Left ventricle myocardium superior (tissue), 1 donor: ENCODE data around the gene PIP4K2A. TPM values are rescaled to one million over a fixed set of nuclear protein-coding genes. Genes with fewer than 3 reads are reported as not detected.
A peak's percentile ranks its signal among the peaks of the same experiment; 100 is the strongest.
"Not testable (repeated sequence)": the region's sequence is repeated elsewhere in the genome, so short reads cannot be mapped to it uniquely, and the experiment has no call there.

ENCODE experiments used
- ATAC-seq: fragments of 200-7000 bp; cut with Tn5 transposase; one replicate; pipeline ENCODE4 v1.9.1; 2020; ENCODE audit warnings: mild to moderate bottlenecking, moderate library complexity
- DNase-seq: peaks from one replicate; pipeline ENCODE4 v3.0.0-alpha.2; 2020
- intact Hi-C: fragments of 100-400 bp; cut with micrococcal nuclease; formaldehyde crosslinking; loops from one replicate; pipeline ENCODE4 v1.11.0; 2022
- total RNA-seq: library from RNA; stranded (reverse); fragmentation: NEBNext Ultra II Directional; extraction: Animal tissue kit (Norgen Biotek cat#: 25700); gene quantifications from one replicate; pipeline ENCODE4 v1.2.1, GENCODE V29; 2021
- donor health status: DM: no; HTN: yes; CAD: no; lungs with severe emphysema.

Gene PIP4K2A
- total RNA-seq, 1 donor from 2014 or later = 12.1 TPM

DNA sequence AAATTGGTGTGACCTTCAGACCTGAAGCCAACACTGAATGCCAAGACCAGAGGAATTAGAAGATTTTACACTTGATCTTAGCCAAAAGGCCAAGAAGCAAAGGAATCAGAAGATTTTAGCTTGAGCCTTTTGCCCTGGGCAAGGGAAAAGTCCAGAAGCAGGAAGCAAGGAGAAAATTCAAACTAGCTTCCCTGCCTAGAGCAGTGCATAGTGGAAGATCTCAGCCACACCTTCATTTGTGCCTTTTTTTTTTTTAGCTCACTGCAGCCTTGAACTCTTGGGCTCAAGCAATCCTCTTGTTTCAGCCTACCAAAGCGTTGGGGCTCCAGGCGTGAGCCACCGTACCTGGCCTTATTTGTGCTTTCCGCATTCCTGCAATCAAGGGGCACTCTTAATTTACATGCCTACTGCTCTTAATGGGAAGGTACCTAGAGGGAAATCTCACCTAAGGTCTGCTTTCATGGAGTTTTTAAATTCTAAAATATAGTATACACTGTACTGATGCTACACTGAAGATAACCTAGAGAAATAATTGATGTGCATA lies 8.3 kb upstream of the PIP4K2A start:
- no peak for DNase-seq
- no peak for ATAC-seq
- intact Hi-C loops = no loop called here

DNA sequence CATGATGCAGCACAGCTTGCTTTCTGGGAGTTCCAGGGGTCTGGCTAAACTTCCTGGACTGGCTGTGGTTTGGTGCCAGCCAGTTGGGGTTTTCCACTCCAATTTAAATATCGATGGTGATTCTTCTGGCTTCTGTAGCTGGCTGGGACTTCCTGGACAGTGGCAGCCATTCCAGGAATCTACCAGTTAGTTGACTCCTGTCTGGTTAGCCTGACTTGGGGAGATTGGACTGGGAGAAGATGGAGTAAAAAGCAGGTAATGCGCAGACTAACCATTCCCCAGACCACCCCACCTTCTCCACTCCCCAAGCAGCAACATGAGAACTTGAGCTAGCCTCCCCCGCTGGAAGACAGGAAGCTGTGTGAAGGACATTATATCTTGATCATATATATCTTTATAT lies 6.3 kb upstream of the PIP4K2A start:
- no peak for ATAC-seq
- no peak for DNase-seq
- intact Hi-C loops = no loop called here

DNA sequence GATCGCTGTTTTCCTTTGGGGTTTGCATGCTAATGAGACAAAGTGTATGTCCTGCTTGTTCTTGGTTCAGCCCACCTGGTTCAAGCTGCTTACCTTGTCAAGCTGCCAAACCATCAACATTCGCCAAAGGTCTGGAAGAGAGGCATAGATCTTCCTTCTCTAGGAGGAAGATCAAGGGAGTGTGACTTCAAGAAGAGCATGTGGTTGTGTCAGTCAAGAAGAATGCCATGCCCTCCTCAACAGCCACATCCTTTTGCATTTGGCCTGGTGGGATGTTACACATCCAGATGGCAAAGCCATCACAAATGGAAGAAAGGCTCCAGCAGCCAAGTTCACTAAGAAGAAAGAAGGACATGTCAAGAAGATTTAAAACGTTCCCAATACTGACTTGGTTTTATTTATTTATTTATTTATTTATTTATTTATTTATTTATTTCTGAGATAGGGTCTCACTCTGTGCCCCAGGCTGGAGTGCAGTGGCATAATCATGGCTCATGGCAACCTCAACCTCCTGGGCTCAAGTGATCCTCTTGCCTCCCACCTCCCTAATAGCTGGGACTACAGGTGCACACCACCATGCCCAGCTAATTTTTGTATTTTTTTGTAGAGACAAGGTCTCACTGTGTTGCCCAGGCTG lies 5.1 kb upstream of the PIP4K2A start:
- no peak for ATAC-seq
- DNase-seq = no peak
- intact Hi-C loops = loop anchor here (10.0 kb wide), 1 partner anchor 395 kb away; the partner anchor contains the start of gene BMI1

GRCh38 chr10:22718659-22719058 lies 4.3 kb upstream of the PIP4K2A start:
- intact Hi-C loops = loop anchor here (10.0 kb wide), 1 partner anchor 394 kb away; the partner anchor contains the start of gene BMI1

GRCh38 chr10:22717728-22718127 lies 3.4 kb upstream of the PIP4K2A start:
- no peak for ATAC-seq
- intact Hi-C loops = loop anchor here (10.0 kb wide), 1 partner anchor 393 kb away; the partner anchor contains the start of gene BMI1
- DNase-seq = no peak

More at GRCh38 chr10:22718659-22719058, 4.3 kb upstream of the PIP4K2A start:
- ATAC-seq, DNase-seq: not testable (repeated sequence)

DNA sequence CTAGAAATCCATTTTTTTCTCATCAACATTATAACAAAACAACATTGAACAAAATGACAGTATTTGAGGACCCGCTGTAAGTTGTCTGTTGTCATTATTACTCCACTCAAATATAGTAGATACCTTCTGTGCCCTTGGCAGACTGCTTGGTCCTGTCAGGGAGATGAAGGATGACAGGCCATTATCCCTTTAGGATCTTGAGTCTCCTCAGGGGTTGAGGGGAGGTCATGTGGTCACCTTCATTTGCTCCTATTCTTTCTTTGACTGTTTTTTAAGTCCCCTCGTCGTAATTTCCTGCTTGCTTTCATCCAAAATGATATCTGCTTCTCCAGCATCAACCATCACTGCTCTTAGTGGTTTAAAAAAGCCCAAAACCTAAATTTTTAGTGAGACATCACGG lies 2.6 kb upstream of the PIP4K2A start:
- intact Hi-C loops = loop anchor here (10.0 kb wide), 1 partner anchor 392 kb away; the partner anchor contains the start of gene BMI1

DNA sequence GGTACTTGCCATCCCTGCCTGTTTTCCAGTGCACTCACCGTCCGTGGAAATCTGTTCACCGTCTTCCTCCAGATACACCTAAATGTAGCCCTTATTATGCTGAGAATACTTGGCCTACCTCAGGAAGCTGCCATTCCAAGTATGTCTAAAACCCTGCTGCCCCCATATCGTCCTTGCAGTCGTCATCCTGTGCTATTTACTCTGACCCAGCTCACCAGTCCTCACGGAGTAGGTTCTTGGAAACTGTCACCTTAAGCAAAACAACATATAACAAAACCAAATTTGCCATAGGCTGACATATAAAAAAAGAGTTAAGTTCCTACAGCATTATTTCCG lies 880 bp upstream of the PIP4K2A start:
- no peak for ATAC-seq
- DNase-seq = no peak
- intact Hi-C loops = loop anchor here (10.0 kb wide), 1 partner anchor 390 kb away; the partner anchor contains the start of gene BMI1

More for the DNA sequence above, 2.6 kb upstream of the PIP4K2A start:
- DNase-seq (no peak), ATAC-seq (no peak)

- intact Hi-C loops = loop anchor here (10.0 kb wide), 1 partner anchor 389 kb away; the partner anchor contains the start of gene BMI1
- DNase-seq = peak; percentile 51
Measured at GRCh38 chr10:22713853-22714478, 412 bp downstream of the PIP4K2A start.

GRCh38 chr10:22712956-22713852 lies 1.2 kb downstream of the PIP4K2A start:
- DNase-seq (peak; percentile 49), ATAC-seq (peak; percentile 47)
- intact Hi-C loops = loop anchor here (10.0 kb wide), 1 partner anchor 388 kb away; the partner anchor contains the start of gene BMI1

More at GRCh38 chr10:22713853-22714478, 412 bp downstream of the PIP4K2A start:
- peak; percentile 45 for ATAC-seq

GRCh38 chr10:22712211-22712955 lies 2.0 kb downstream of the PIP4K2A start:
- ATAC-seq (no peak), DNase-seq (no peak)
- intact Hi-C loops = loop anchor here (10.0 kb wide), 1 partner anchor 388 kb away; the partner anchor contains the start of gene BMI1

DNA sequence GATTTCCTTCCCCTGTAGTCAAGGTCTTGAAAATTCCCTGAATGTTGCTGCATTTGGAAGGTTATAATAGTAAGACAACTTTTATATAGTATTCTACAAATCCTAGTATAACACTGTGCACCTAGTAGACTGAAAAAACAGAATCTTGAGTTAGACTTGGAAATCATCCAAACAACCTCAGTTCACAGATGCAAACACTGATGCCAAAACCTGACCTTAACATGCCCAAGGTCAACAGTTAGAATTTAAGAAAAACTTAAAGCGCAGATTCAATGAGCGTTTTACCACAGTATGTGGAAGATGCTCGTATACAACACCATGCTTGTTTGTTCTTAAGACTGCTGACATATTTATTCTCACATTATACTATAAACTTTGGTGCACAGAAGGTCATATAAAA lies 3.0 kb downstream of the PIP4K2A start:
- intact Hi-C loops = loop anchor here (10.0 kb wide), 1 partner anchor 387 kb away; the partner anchor contains the start of gene BMI1
- ATAC-seq (no peak), DNase-seq (no peak)

GRCh38 chr10:22710139-22710745 lies 4.1 kb downstream of the PIP4K2A start:
- no peak for DNase-seq
- intact Hi-C loops = loop anchor here (10.0 kb wide), 1 partner anchor 385 kb away; the partner anchor contains the start of gene BMI1
- no peak for ATAC-seq

- intact Hi-C loops = no loop called here
- ATAC-seq (no peak), DNase-seq (no peak)
Measured at GRCh38 chr10:22708772-22709171, 5.6 kb downstream of the PIP4K2A start.

GRCh38 chr10:22705527-22705926 lies 8.9 kb downstream of the PIP4K2A start:
- DNase-seq (no peak), ATAC-seq (no peak)
- intact Hi-C loops = no loop called here

DNA sequence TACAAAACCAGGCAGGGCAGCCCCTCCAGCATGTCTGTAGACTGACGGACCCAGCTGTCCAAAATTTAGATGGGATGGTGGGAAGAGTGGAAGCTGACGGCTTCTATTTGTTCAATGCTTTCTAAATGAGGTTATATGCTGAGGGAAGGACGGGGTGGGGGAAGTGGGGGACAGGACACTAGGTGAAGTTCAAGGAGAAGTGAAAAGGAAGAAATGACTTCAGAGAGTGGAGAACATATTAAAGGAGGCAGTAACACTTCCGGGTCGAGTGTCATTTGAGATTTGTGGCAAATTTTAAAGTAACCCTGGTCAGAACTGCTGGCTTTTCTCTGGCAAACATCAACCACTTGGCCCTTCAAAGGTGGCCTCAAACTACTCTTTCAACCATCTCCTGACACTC lies 9.4 kb downstream of the PIP4K2A start:
- DNase-seq (no peak), ATAC-seq (no peak)
- intact Hi-C loops = no loop called here

GRCh38 chr10:22704471-22704911 lies 9.9 kb downstream of the PIP4K2A start:
- ATAC-seq (peak; percentile 47), DNase-seq (no peak)
- intact Hi-C loops = no loop called here

DNA sequence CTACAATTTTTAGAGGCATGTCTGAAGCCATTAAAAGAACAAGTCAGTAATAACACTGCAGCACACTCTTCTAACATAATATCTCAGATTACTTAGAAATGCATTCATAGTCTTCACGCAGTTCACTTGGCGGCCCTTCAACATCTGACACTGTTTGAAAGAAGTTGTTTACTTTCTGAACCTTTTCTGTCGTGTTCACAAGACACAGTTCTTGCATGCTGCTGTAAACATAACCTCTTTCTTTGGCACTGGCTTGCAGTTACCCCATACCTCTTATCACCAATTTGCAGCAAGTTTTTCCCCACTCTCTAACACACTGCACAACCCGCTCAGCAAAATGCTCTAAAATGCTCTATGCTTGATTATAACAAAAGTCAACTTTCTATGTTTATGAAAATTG lies 12.0 kb downstream of the PIP4K2A start:
- DNase-seq = no peak
- ATAC-seq = no peak
- intact Hi-C loops = no loop called here
